Dedifferentiated amniotic fluid mesenchymal stem cell (primary cell): ENCODE data around the gene PPP1R13L.

Experiments used
- DNase-seq: peaks from one replicate; pipeline ENCODE4 v3.0.0-alpha.2; 2016; ENCODE audit errors: extremely low spot score

Gene PPP1R13L

GRCh38 chr19:45406226-45407090, 1.6 kb upstream of the PPP1R13L start, which contains the start of gene POLR1G:
Gene POLR1G, plus strand, starts transcription at chr19:45406644. Its CDS starts 53 bp downstream, at chr19:45406697.
- peak; percentile 67 for DNase-seq

GRCh38 chr19:45405435-45406225, 761 bp upstream of the PPP1R13L start:
- DNase-seq: peak; percentile 80

GRCh38 chr19:45403781-45404556, 900 bp downstream of the PPP1R13L start:
- no peak for DNase-seq

GRCh38 chr19:45403272-45403671, 1.6 kb downstream of the PPP1R13L start:
- no peak for DNase-seq

GRCh38 chr19:45402298-45403061, 2.4 kb downstream of the PPP1R13L start:
- no peak for DNase-seq

GRCh38 chr19:45401815-45402214, 3.1 kb downstream of the PPP1R13L start:
- DNase-seq: no peak

GRCh38 chr19:45400192-45400591, 4.7 kb downstream of the PPP1R13L start:
- no peak for DNase-seq

- DNase-seq: no peak
These were observed 8.8 kb downstream of the PPP1R13L start for GRCh38 chr19:45395821-45396617.

GRCh38 chr19:45391871-45392665, 12.8 kb downstream of the PPP1R13L start:
- no peak for DNase-seq

- DNase-seq: no peak
These were observed 13.5 kb downstream of the PPP1R13L start for GRCh38 chr19:45391346-45391745.

GRCh38 chr19:45385392-45386221, 19.3 kb downstream of the PPP1R13L start:
- DNase-seq: no peak

- no peak for DNase-seq
These were observed 22.4 kb downstream of the PPP1R13L start for GRCh38 chr19:45382426-45382825.

GRCh38 chr19:45380107-45380506, 24.8 kb downstream of the PPP1R13L start:
- no peak for DNase-seq

GRCh38 chr19:45376045-45376724, 28.7 kb downstream of the PPP1R13L start:
- DNase-seq: peak; percentile 59

GRCh38 chr19:45370410-45371204, 34.3 kb downstream of the PPP1R13L start, which contains the start of gene ERCC2:
Gene ERCC2, minus strand, starts transcription at chr19:45370573. Its CDS starts 33 bp downstream, at chr19:45370540.
- DNase-seq: peak; percentile 99

- DNase-seq: no peak
These were observed 36.0 kb downstream of the PPP1R13L start for GRCh38 chr19:45368737-45369340.

GRCh38 chr19:45368127-45368526, 36.7 kb downstream of the PPP1R13L start:
- no peak for DNase-seq
